PC-9 (cell line): ENCODE data around the gene HNRNPLL. TPM values are rescaled to one million over a fixed set of nuclear protein-coding genes. Genes with fewer than 3 reads are reported as not detected.

ENCODE experiments used
- BruUV-seq: library from RNA; stranded (reverse); fragments of 400-500 nt; replicated peaks from 2 replicates; lab custom pipeline; 2021; lab: Mats Ljungman, UMichigan
- CTCF ChIA-PET: fragments of 300-600 bp; sonication (Branson Sonifier 250); formaldehyde crosslinking; loops from one replicate; lab custom pipeline; 2022; ENCODE audit warnings: antibody characterized with exemption; lab: Charles Lee
- POLR2A ChIA-PET: fragments of 300-600 bp; sonication (Branson Sonifier 250); formaldehyde crosslinking; loops from one replicate; lab custom pipeline; 2022; ENCODE audit warnings: antibody characterized with exemption; ENCODE audit not compliant: unreplicated experiment; lab: Charles Lee
- DNase-seq, 2 experiments: peaks; one replicate each; pipeline versions ENCODE4 v3.0.0 to v3.0.0-alpha.2; 2015 to 2022; ENCODE audit warnings: mixed read lengths in 1 of 2
- H2AFZ ChIP-seq: fragments of 200-600 bp; sonication (generic); 2 replicates; pipeline ENCODE4 v1.8.1; 2017; ENCODE audit warnings: antibody characterized with exemption
- H3F3A ChIP-seq: fragments of 200-600 bp; sonication (generic); 2 replicates; pipeline ENCODE4 v1.8.1; 2017; ENCODE audit warnings: antibody characterized with exemption, mild to moderate bottlenecking, low read depth; ENCODE audit not compliant: insufficient read depth
- H3K27ac ChIP-seq: fragments of 200-600 bp; sonication (generic); 2 replicates; pipeline ENCODE4 v1.6.1; 2016; ENCODE audit warnings: mixed run types
- H3K27me3 ChIP-seq: fragments of 200-600 bp; sonication (generic); 2 replicates; pipeline ENCODE4 v1.6.1; 2016; ENCODE audit warnings: low read depth, mixed run types; ENCODE audit not compliant: insufficient read depth
- H3K36me3 ChIP-seq: fragments of 200-600 bp; sonication (generic); 2 replicates; pipeline ENCODE4 v1.6.1; 2016; ENCODE audit warnings: low read depth, mixed run types
- H3K4me1 ChIP-seq: fragments of 200-600 bp; sonication (generic); replicated peaks from 2 replicates; pipeline ENCODE4 v1.6.1; 2016; ENCODE audit warnings: mixed run types; ENCODE audit not compliant: insufficient read depth
- H3K4me2 ChIP-seq: fragments of 200-600 bp; sonication (generic); 2 replicates; pipeline ENCODE4 v1.6.1; 2017; ENCODE audit warnings: mixed run types
- H3K4me3 ChIP-seq: fragments of 200-600 bp; sonication (generic); 2 replicates; pipeline ENCODE4 v1.6.1; 2016; ENCODE audit warnings: mixed run types
- H3K79me2 ChIP-seq: fragments of 200-600 bp; sonication (generic); 2 replicates; pipeline ENCODE4 v1.6.1; 2017; ENCODE audit warnings: low read depth, mixed run types
- H3K9me2 ChIP-seq: fragments of 200-600 bp; sonication (generic); 2 replicates; pipeline ENCODE4 v1.8.1; 2017; ENCODE audit warnings: mild to moderate bottlenecking; ENCODE audit not compliant: insufficient read depth
- H3K9me3 ChIP-seq: fragments of 200-600 bp; sonication (generic); 2 replicates; pipeline ENCODE4 v1.8.1; 2016; ENCODE audit warnings: low read depth; ENCODE audit not compliant: insufficient read depth
- H4K20me1 ChIP-seq: fragments of 200-600 bp; sonication (generic); 2 replicates; pipeline ENCODE4 v1.8.1; 2017; ENCODE audit not compliant: insufficient read depth
- EZH2 ChIP-seq: fragments of 200-600 bp; sonication (generic); IDR thresholded peaks from 2 replicates; pipeline ENCODE4 v1.8.0; 2017; ENCODE audit warnings: antibody characterized with exemption, low read depth
- intact Hi-C: fragments of 100-400 bp; cut with micrococcal nuclease; formaldehyde crosslinking; loops from one replicate; pipeline ENCODE4 v1.10.0; 2022; ENCODE audit not compliant: unreplicated experiment
- total RNA-seq: library from RNA; stranded (reverse); gene quantifications from 2 replicates; pipeline ENCODE4 v1.2.3, GENCODE V29; 2021
- TF ChIP-seq, protein P1 (sequence below): fragments of 200-600 bp; sonication (generic); conservative IDR thresholded peaks from 2 replicates; pipeline ENCODE4 v1.6.1; 2017; ENCODE audit warnings: mixed run types, antibody characterized with exemption, mild to moderate bottlenecking, moderate library complexity

Gene HNRNPLL
- total RNA-seq, 1 experiment from 2014 or later = 38.1 TPM

DNA sequence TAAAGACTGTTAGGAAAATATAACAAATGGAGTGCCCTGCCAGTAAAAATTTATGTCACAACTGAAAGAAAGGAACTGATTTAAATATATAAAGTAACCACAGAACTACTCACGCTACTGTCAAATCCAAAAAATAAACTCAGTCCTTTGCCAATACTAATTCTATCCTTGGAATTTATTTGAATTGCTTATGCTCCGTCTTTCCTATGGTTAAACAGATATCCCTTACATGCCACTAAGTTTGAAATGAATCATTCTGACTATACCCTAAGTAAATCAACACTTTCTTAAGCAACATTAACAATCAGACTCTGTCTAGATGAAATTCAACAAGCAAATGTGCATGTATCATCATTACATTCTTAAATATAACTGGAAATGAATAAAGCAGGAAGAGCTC, 9.8 kb downstream of the HNRNPLL start:
- Histone ChIP-seq H3K4me2 (no peak overlapping the region), H3F3A (no peaks in the 10 kb centered on the region; the same call in 1 of the 2 replicates), H3K27me3 (no peaks in the 10 kb centered on the region), H3K9me2 (no peaks in the 10 kb centered on the region), H3K36me3 (no peaks in the 10 kb centered on the region), H3K4me3 (no peak overlapping the region), H3K27ac (peak overlapping the region; percentile 33), H3K4me1 (no peaks in the 10 kb centered on the region; the same call in 1 of the 2 replicates), H3K79me2 (peaks cover 93% of the 10 kb centered on the region), H3K9me3 (no peaks in the 10 kb centered on the region), H2AFZ (no peak overlapping the region), H4K20me1 (peaks cover 10% of the 10 kb centered on the region; the same call in 1 of the 2 replicates)
- ChIA-PET CTCF (no interaction called here), POLR2A (interaction anchor here (0.6 kb wide), 1 partner anchor 11 kb away, joined by 3 read pairs; no protein-coding TSS in a partner anchor)
- TF ChIP-seq EZH2 = no peak
- TF ChIP-seq, protein P1, sequence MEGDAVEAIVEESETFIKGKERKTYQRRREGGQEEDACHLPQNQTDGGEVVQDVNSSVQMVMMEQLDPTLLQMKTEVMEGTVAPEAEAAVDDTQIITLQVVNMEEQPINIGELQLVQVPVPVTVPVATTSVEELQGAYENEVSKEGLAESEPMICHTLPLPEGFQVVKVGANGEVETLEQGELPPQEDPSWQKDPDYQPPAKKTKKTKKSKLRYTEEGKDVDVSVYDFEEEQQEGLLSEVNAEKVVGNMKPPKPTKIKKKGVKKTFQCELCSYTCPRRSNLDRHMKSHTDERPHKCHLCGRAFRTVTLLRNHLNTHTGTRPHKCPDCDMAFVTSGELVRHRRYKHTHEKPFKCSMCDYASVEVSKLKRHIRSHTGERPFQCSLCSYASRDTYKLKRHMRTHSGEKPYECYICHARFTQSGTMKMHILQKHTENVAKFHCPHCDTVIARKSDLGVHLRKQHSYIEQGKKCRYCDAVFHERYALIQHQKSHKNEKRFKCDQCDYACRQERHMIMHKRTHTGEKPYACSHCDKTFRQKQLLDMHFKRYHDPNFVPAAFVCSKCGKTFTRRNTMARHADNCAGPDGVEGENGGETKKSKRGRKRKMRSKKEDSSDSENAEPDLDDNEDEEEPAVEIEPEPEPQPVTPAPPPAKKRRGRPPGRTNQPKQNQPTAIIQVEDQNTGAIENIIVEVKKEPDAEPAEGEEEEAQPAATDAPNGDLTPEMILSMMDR = no peak
- BruUV-seq = no TSS peak
- peak in 1 of 2 experiments; percentile 76 for DNase-seq
- intact Hi-C loops = no loop called here

DNA sequence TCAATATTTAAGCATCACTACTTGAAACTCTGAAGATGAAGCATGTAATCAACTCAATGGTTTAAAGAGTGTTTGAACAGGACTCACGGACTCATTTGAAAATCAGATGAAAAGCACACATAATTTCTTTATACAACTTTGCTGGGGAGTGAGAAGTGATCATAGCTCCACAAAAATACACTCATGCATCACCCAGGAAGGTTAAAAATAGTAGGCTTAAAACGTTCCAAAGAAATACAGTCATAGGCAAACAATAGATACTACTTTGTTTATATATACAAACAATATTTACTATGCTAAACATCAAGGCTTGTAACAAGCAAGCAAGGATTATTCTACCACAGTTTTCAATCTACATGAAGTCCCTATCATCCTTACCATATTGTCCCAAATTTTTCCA, 11.6 kb downstream of the HNRNPLL start:
- Histone ChIP-seq H3K4me1 (no peaks in the 10 kb centered on the region; the same call in 1 of the 2 replicates), H3K9me3 (no peaks in the 10 kb centered on the region), H3K27me3 (no peaks in the 10 kb centered on the region), H3F3A (no peaks in the 10 kb centered on the region; the same call in 1 of the 2 replicates), H2AFZ (no peak overlapping the region), H3K79me2 (peaks cover 80% of the 10 kb centered on the region), H3K36me3 (no peaks in the 10 kb centered on the region), H3K9me2 (no peaks in the 10 kb centered on the region), H4K20me1 (peaks cover 21% of the 10 kb centered on the region; the same call in 1 of the 2 replicates), H3K4me2 (no peak overlapping the region), H3K27ac (no peak overlapping the region), H3K4me3 (no peak overlapping the region)
- TF ChIP-seq, protein P1 = no peak
- TF ChIP-seq EZH2 = no peak
- ChIA-PET CTCF (interaction anchor here (0.5 kb wide), 1 partner anchor 135 kb away, joined by 3 read pairs; no protein-coding TSS in a partner anchor), POLR2A (no interaction called here)
- DNase-seq = no peak
- intact Hi-C loops = no loop called here
- BruUV-seq = no TSS peak

DNA sequence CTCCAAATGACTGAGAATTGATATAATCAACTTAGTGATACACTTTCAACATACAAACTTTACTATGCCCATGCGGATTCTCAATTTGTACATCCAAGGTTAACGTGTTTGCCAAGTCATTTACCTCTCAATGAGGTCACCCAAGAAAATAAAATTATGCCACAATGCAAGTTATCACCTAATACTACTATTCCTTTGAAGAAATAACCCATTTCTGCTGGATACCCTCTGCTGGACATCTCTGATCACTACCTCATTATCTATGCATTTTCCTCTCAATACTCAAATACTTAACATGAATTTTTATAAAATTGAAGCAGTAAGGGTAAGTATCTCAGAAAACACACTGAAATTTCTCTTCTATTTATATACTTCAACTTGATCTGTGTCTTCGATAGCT, 12.7 kb downstream of the HNRNPLL start:
- no peaks in the 10 kb centered on the region; the same call in 1 of the 2 replicates for H3K4me1 ChIP-seq
- no peak for TF ChIP-seq EZH2
- TF ChIP-seq, protein P1 = peak; percentile 46
- no peaks in the 10 kb centered on the region for H3K9me3 ChIP-seq
- no peaks in the 10 kb centered on the region for H3K9me2 ChIP-seq
- CTCF ChIA-PET = no interaction called here
- no peaks in the 10 kb centered on the region for H3K36me3 ChIP-seq
- peaks cover 23% of the 10 kb centered on the region; the same call in 1 of the 2 replicates for H4K20me1 ChIP-seq
- H3K27me3 ChIP-seq = no peaks in the 10 kb centered on the region
- H2AFZ ChIP-seq = no peak overlapping the region
- POLR2A ChIA-PET = no interaction called here
- no peak overlapping the region for H3K4me2 ChIP-seq
- no peak overlapping the region for H3K4me3 ChIP-seq
- H3F3A ChIP-seq = no peaks in the 10 kb centered on the region; the same call in 1 of the 2 replicates
- H3K79me2 ChIP-seq = peaks cover 70% of the 10 kb centered on the region
- BruUV-seq = no TSS peak
- no peak overlapping the region for H3K27ac ChIP-seq
- intact Hi-C loops = no loop called here
- DNase-seq = no peak
